ENCODE results near the gene STX17.

STX17 gene

GRCh38 chr9:99866398-99866797, 40.1 kb upstream of the STX17 start:
- no peak for TF ChIP-seq CTCF (IDR thresholded peaks at IDR 0.05; ENCODE audit: unreplicated experiment in 3 of 3)

GRCh38 chr9:99867536-99867935, 38.9 kb upstream of the STX17 start:
- TF ChIP-seq CTCF (IDR thresholded peaks at IDR 0.05; ENCODE audit: unreplicated experiment in 3 of 3) = no peak
- H3K4me3 Mint-ChIP-seq = no peak overlapping the region
- no peaks in the 10 kb centered on the region for H3K27me3 Mint-ChIP-seq (ENCODE audit: low read depth)
- H3K4me1 Mint-ChIP-seq = peaks cover 25% of the 10 kb centered on the region
- H3K36me3 Mint-ChIP-seq (ENCODE audit: low read depth) = no peaks in the 10 kb centered on the region
- H3K9me3 Mint-ChIP-seq = no peaks in the 10 kb centered on the region
- no peak overlapping the region for H3K27ac Mint-ChIP-seq

More at GRCh38 chr9:99866398-99866797, 40.1 kb upstream of the STX17 start:
- Mint-ChIP-seq H3K36me3 (ENCODE audit: low read depth) (no peaks in the 10 kb centered on the region), H3K27ac (no peak overlapping the region), H3K4me3 (no peak overlapping the region), H3K27me3 (ENCODE audit: low read depth) (no peaks in the 10 kb centered on the region), H3K4me1 (peaks cover 26% of the 10 kb centered on the region), H3K9me3 (no peaks in the 10 kb centered on the region)

GRCh38 chr9:99867968-99868367, 38.5 kb upstream of the STX17 start:
- Mint-ChIP-seq H3K4me1 (peaks cover 20% of the 10 kb centered on the region), H3K36me3 (ENCODE audit: low read depth) (no peaks in the 10 kb centered on the region), H3K27ac (no peak overlapping the region), H3K9me3 (no peaks in the 10 kb centered on the region), H3K27me3 (ENCODE audit: low read depth) (no peaks in the 10 kb centered on the region), H3K4me3 (no peak overlapping the region)
- TF ChIP-seq CTCF (IDR thresholded peaks at IDR 0.05; ENCODE audit: unreplicated experiment in 3 of 3) = no peak

- Mint-ChIP-seq H3K27me3 (ENCODE audit: low read depth) (no peaks in the 10 kb centered on the region), H3K36me3 (ENCODE audit: low read depth) (no peaks in the 10 kb centered on the region), H3K9me3 (no peaks in the 10 kb centered on the region), H3K27ac (no peak overlapping the region), H3K4me3 (no peak overlapping the region), H3K4me1 (peaks cover 12% of the 10 kb centered on the region)
- no peak for TF ChIP-seq CTCF (IDR thresholded peaks at IDR 0.05; ENCODE audit: unreplicated experiment in 3 of 3)
These were observed 37.6 kb upstream of the STX17 start for GRCh38 chr9:99868845-99869244.

- TF ChIP-seq CTCF (IDR thresholded peaks at IDR 0.05; ENCODE audit: unreplicated experiment in 3 of 3) = no peak
- Mint-ChIP-seq H3K27ac (no peak overlapping the region), H3K9me3 (no peaks in the 10 kb centered on the region), H3K4me1 (peaks cover 8% of the 10 kb centered on the region), H3K4me3 (no peak overlapping the region), H3K27me3 (ENCODE audit: low read depth) (no peaks in the 10 kb centered on the region), H3K36me3 (ENCODE audit: low read depth) (no peaks in the 10 kb centered on the region)
These were observed 36.3 kb upstream of the STX17 start for GRCh38 chr9:99870126-99870525.

GRCh38 chr9:99873531-99873930, 32.9 kb upstream of the STX17 start:
- Mint-ChIP-seq H3K4me3 (no peak overlapping the region), H3K36me3 (ENCODE audit: low read depth) (no peaks in the 10 kb centered on the region), H3K9me3 (no peaks in the 10 kb centered on the region), H3K4me1 (no peaks in the 10 kb centered on the region), H3K27me3 (ENCODE audit: low read depth) (no peaks in the 10 kb centered on the region), H3K27ac (no peak overlapping the region)
- no peak for TF ChIP-seq CTCF (IDR thresholded peaks at IDR 0.05; ENCODE audit: unreplicated experiment in 3 of 3)

Data from nephron (organoid).